ENCODE results near the gene LRRC3C.

The LRRC3C gene

GRCh38 chr17:39937447-39937846, 9.9 kb downstream of the LRRC3C start:
- CTCF ChIA-PET = no interaction called here
- H3K27ac ChIP-seq = no peak overlapping the region

DNA sequence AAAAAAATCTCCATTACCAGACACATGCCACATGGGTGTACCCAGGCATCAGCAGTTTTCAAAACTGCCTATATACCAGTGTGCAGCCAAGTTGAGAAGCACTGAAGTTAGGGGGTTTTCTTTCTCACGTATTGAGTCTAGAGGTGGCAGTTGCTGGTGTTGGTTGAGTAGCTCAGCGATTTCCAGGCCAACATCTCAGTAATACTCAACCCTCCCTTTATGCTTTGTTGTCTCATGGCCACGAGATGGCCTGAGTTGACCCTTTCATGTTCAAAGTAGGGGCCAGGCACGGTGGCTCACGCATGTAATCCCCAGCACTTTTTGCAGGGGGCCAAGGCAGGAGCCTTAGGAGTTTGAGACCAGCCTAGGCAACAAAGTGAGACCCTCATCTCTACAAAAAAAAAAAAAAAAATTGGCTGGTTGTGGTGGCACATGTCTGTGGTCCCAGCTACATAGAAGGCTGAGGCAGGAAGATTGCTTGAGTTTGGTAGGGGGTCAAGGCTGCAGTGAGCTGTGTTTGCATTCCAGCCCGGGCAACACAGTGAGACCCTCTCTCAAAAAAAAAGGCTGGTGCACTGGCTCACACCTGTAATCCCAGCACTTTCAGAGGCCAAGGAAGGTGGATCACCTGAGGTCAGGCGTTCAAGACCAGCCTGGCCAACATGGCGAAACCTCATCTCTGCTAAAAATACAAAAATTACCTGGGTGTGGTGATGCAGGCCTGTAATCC, 10.8 kb downstream of the LRRC3C start:
- ChIA-PET POLR2A (ENCODE audit: low non-redundant PET) (interaction anchor here (0.6 kb wide), 1 partner anchor 770 kb away, joined by 8 read pairs; no protein-coding TSS in a partner anchor), CTCF (no interaction called here)
- no peak for DNase-seq (ENCODE audit: low spot score)
- TF ChIP-seq CTCF (conservative IDR thresholded peaks at IDR 0.05; ENCODE audit: low read depth) = no peak
- no peak overlapping the region for H3K27ac ChIP-seq

More at GRCh38 chr17:39937447-39937846, 9.9 kb downstream of the LRRC3C start:
- POLR2A ChIA-PET (ENCODE audit: low non-redundant PET) = no interaction called here
- TF ChIP-seq CTCF (conservative IDR thresholded peaks at IDR 0.05; ENCODE audit: low read depth) = no peak
- no peak for DNase-seq (ENCODE audit: low spot score)

DNA sequence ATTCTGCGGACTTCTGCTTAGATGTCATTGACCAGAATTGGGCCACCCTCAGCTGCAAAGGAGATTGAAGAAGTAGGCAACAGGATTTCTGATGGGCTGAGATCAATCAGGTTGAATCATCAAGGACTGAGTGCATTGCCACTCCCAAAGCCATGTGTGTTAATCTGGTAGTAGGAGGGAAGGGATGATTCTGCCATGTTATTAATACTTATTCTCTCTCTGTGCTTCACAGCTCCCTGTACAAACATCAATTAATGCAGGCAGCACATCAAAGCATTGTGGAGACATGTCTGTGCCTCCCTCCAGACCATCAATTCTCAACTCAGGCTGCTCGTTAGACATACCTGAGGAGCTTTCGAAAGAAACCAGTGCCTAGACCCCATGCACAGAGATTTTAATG, 11.6 kb downstream of the LRRC3C start:
- no peak for TF ChIP-seq CTCF (conservative IDR thresholded peaks at IDR 0.05; ENCODE audit: low read depth)
- ChIA-PET POLR2A (ENCODE audit: low non-redundant PET) (interaction anchor here (0.6 kb wide), 1 partner anchor 40 kb away, joined by 3 read pairs; no protein-coding TSS in a partner anchor), CTCF (no interaction called here)
- DNase-seq (ENCODE audit: low spot score) = no peak
- no peak overlapping the region for H3K27ac ChIP-seq

DNA sequence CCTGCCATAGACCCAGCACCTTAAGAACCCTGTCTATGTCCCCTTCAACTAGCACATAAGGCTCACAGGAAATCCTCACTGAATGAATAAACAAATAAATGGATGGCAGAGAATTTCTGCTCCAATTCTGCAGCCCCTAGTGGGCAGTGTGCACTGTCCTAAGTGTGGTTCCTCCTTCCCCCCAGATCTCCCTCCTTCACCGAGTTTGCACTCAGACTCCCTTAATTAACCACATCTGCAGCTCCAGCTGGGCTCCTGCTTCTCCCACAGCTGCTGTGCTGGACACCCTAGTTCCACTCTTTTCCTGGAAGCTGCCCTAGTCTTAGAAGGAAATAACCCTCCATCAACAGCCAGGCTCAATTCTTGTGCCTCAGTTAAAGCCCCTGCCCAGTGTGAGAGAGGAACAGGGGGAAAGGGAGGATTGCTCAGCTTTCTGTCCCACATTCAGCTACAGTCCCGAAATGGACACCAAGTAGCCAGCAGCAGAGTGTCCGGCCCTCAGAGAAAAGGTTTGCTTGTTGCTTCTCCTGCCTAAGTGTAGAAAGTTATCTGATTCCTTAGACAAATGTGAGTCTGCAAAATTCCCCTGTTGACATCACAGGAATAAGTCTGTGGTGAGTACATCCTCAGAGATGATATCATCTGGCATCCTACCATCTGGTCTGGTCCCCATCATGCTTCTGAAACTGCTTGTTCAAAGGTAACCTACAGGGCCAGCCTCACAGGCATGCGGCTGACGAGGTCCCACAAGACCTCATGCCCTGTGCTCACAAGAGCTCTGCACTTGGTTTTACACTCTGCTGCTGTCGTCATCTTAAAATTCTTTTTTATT, 12.3 kb downstream of the LRRC3C start:
- peak overlapping the region; percentile 1; the same call in 1 of the 2 replicates for H3K27ac ChIP-seq

DNA sequence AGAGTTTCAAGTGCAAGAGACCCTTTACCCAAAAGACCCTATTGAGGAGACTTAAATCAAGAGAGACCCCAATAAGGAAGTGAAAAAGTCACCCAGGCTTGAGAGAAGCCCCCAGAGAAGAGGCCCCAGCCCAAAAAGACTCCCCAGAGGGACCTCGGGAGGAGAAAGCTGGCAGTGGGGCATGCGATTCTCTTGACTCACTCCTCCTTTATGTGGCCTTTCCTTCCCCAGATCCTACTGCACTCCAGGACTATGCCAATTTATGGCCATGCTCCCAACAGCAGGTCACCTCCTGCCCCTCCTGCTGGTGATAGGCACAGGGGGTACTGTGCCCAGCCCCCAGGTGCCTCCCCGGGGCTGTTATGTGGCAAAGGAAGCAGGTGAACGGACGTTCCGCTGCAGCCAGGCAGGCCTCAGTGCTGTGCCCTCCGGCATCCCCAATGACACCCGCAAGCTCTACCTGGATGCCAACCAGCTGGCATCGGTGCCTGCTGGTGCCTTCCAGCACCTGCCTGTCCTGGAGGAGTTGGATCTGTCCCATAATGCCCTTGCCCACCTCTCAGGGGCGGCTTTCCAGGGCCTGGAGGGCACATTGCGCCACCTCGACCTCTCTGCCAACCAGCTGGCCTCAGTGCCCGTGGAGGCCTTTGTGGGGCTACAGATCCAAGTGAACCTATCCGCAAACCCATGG, 16.3 kb downstream of the LRRC3C start:
- H3K27ac ChIP-seq = no peak overlapping the region
- TF ChIP-seq CTCF (conservative IDR thresholded peaks at IDR 0.05; ENCODE audit: low read depth) = no peak
- POLR2A ChIA-PET (ENCODE audit: low non-redundant PET) = no interaction called here
- DNase-seq (ENCODE audit: low spot score) = no peak
- CTCF ChIA-PET = no interaction called here

More for the DNA sequence above, 12.3 kb downstream of the LRRC3C start:
- TF ChIP-seq CTCF (conservative IDR thresholded peaks at IDR 0.05; ENCODE audit: low read depth) = no peak
- no peak for DNase-seq (ENCODE audit: low spot score)
- ChIA-PET POLR2A (ENCODE audit: low non-redundant PET) (interaction anchor here (0.6 kb wide), 1 partner anchor 39 kb away, joined by 3 read pairs; no protein-coding TSS in a partner anchor), CTCF (interaction anchor here (0.6 kb wide), 1 partner anchor 12 kb away, joined by 3 read pairs; no protein-coding TSS in a partner anchor)

DNA sequence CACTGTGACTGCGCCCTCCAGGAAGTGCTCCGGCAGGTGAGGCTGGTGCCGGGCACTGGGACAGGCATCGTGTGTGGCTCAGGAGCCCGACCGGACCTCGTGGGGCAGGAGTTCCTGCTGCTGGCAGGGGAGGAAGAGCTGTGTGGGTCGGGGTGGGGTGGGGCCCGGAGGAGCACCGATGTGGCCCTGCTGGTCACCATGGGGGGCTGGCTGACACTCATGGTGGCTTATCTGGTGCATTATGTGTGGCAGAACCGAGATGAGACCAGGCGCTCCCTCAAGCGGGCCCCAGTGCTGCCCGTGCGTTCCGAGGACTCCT, 16.8 kb downstream of the LRRC3C start:
- TF ChIP-seq CTCF (conservative IDR thresholded peaks at IDR 0.05; ENCODE audit: low read depth) = no peak
- CTCF ChIA-PET = no interaction called here
- no peak overlapping the region for H3K27ac ChIP-seq
- POLR2A ChIA-PET (ENCODE audit: low non-redundant PET) = no interaction called here
- DNase-seq (ENCODE audit: low spot score) = no peak
